Calu3 (cell line): ENCODE results near the gene BMP8B. TPM values are rescaled to one million over a fixed set of nuclear protein-coding genes. Genes with fewer than 3 reads are reported as not detected.
"Not testable (repeated sequence)": the region's sequence is repeated elsewhere in the genome, so short reads cannot be mapped to it uniquely, and the experiment has no call there.

ENCODE experiments used
- BruUV-seq: library from RNA; stranded (reverse); fragments of 400-500 nt; replicated peaks from 2 replicates; lab custom pipeline; 2021; lab: Mats Ljungman, UMichigan
- CTCF ChIA-PET: fragments of 300-600 bp; sonication (Branson Sonifier 250); formaldehyde crosslinking; loops from one replicate; lab custom pipeline; 2022; ENCODE audit warnings: antibody characterized with exemption; lab: Charles Lee
- DNase-seq: peaks from one replicate; pipeline ENCODE4 v3.0.0; 2022
- H3K27ac Mint-ChIP-seq: one replicate; pipeline ENCODE4 v1.8.0; 2022; ENCODE audit warnings: mixed read lengths; ENCODE audit not compliant: unreplicated experiment
- H3K27me3 Mint-ChIP-seq: one replicate; pipeline ENCODE4 v1.8.0; 2022; ENCODE audit warnings: mixed read lengths; ENCODE audit not compliant: unreplicated experiment
- H3K36me3 Mint-ChIP-seq: one replicate; pipeline ENCODE4 v1.8.0; 2022; ENCODE audit warnings: mild to moderate bottlenecking, moderate library complexity, mixed read lengths; ENCODE audit not compliant: insufficient read depth, unreplicated experiment
- H3K4me1 Mint-ChIP-seq: one replicate; pipeline ENCODE4 v1.8.0; 2022; ENCODE audit warnings: mild to moderate bottlenecking, low read depth, mixed read lengths; ENCODE audit not compliant: unreplicated experiment
- H3K4me3 Mint-ChIP-seq: one replicate; pipeline ENCODE4 v1.8.0; 2022; ENCODE audit warnings: mild to moderate bottlenecking, low read depth, moderate library complexity, mixed read lengths; ENCODE audit not compliant: unreplicated experiment
- H3K9me3 Mint-ChIP-seq: one replicate; pipeline ENCODE4 v1.8.0; 2022; ENCODE audit warnings: low read depth, mixed read lengths; ENCODE audit not compliant: unreplicated experiment
- CTCF ChIP-seq: fragments of 200-600 bp; IDR thresholded peaks from one replicate; pipeline ENCODE4 v1.8.0; 2022; ENCODE audit warnings: antibody characterized with exemption; ENCODE audit not compliant: unreplicated experiment
- intact Hi-C: fragments of 100-400 bp; cut with micrococcal nuclease; formaldehyde crosslinking; loops from one replicate; pipeline ENCODE4 v1.10.0; 2022; ENCODE audit not compliant: unreplicated experiment
- total RNA-seq: library from RNA; stranded (reverse); gene quantifications from 2 replicates; pipeline ENCODE4 v1.2.3, GENCODE V29; 2022

Gene BMP8B
- total RNA-seq, 1 experiment from 2014 or later = 6.8 TPM

DNA sequence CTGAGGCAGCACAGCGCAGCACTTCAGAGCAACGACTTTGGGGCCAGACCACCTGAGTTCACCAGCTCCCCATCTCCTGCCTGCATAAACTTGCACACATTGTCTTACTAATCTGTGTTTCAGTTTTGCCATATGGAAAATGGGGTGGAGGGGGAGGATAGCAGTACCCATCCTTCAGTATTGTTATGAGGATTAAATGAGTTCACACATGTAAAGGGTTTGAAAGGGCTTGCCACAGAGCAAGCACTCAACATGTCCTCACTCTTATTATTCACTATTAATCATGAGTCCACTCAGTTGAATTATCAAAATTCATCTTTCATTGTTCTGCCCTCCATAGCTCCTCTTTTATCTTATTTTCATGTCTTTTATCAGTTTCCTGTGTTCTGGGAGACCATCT, 40.1 kb upstream of the BMP8B start:
- Mint-ChIP-seq H3K9me3 (no peaks in the 10 kb centered on the region), H3K27me3 (peaks cover 20% of the 10 kb centered on the region), H3K4me1 (peaks cover 11% of the 10 kb centered on the region), H3K27ac (no peak overlapping the region), H3K4me3 (no peak overlapping the region), H3K36me3 (no peaks in the 10 kb centered on the region)
- no TSS peak for BruUV-seq
- TF ChIP-seq CTCF = no peak
- intact Hi-C loops = no loop called here
- DNase-seq = no peak
- CTCF ChIA-PET = no interaction called here

DNA sequence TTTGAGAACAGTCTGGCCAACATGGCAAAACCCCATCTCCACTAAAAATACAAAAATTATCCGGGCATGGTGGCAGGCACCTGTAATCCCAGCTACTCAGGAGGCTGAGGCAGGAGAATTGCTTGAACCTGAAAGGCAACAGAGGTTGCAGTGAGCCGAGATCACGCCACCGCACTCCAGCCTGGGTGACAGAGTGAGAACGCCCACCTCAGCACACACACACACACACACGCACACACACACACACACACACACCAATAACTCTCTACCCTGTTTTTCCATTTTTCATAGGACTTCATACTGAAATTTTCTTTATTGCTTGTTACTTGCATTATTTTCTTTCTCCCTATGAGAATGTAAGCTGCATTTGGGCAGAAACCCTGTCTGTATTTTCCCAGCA, 39.6 kb upstream of the BMP8B start:
- intact Hi-C loops, H3K36me3 Mint-ChIP-seq, H3K9me3 Mint-ChIP-seq, BruUV-seq, DNase-seq, CTCF ChIA-PET, H3K27ac Mint-ChIP-seq, H3K4me3 Mint-ChIP-seq: not testable (repeated sequence)
- peaks cover 20% of the 10 kb centered on the region for H3K27me3 Mint-ChIP-seq
- H3K4me1 Mint-ChIP-seq = peaks cover 11% of the 10 kb centered on the region

- no peak for DNase-seq
- intact Hi-C loops = no loop called here
Observed at GRCh38 chr1:39827201-39827600, 38.5 kb upstream of the BMP8B start.

DNA sequence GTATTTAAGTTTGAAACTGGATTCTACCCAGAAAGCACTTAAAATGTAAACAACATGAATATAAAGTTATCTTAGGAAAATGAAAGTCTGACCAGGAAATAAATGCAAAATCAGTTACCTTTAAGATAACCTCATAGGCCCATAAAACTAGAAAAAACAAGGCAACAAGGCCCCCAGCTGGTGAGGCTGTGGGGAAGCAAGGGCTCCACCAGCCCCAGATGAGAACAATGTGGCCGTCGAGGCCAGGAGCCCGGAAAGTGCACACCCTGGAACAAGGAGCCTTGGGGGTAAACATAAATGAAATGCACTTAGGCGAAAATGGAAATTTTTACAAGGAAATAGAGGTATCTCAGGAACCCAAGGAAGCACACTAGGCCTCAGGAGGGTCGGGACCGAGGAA, 37.9 kb upstream of the BMP8B start:
- BruUV-seq = no TSS peak
- TF ChIP-seq CTCF = no peak
- no peak overlapping the region for H3K4me3 Mint-ChIP-seq
- no peak for DNase-seq
- H3K4me1 Mint-ChIP-seq = peaks cover 11% of the 10 kb centered on the region
- CTCF ChIA-PET = no interaction called here
- H3K27ac Mint-ChIP-seq = no peak overlapping the region
- intact Hi-C loops = no loop called here
- no peaks in the 10 kb centered on the region for H3K9me3 Mint-ChIP-seq
- peaks cover 20% of the 10 kb centered on the region for H3K27me3 Mint-ChIP-seq
- H3K36me3 Mint-ChIP-seq = no peaks in the 10 kb centered on the region

More at GRCh38 chr1:39827201-39827600, 38.5 kb upstream of the BMP8B start:
- H3K4me3 Mint-ChIP-seq = no peak overlapping the region
- CTCF ChIA-PET = interaction anchor here (0.7 kb wide), 1 partner anchor 97 kb away, joined by 5 read pairs; no protein-coding TSS in a partner anchor
- H3K36me3 Mint-ChIP-seq = no peaks in the 10 kb centered on the region
- no peak for TF ChIP-seq CTCF
- peaks cover 20% of the 10 kb centered on the region for H3K27me3 Mint-ChIP-seq
- BruUV-seq = no TSS peak
- no peak overlapping the region for H3K27ac Mint-ChIP-seq
- H3K9me3 Mint-ChIP-seq = no peaks in the 10 kb centered on the region
- peaks cover 11% of the 10 kb centered on the region for H3K4me1 Mint-ChIP-seq

- Mint-ChIP-seq H3K4me1 (peaks cover 10% of the 10 kb centered on the region), H3K4me3 (no peak overlapping the region), H3K27ac (no peak overlapping the region), H3K9me3 (no peaks in the 10 kb centered on the region), H3K27me3 (peaks cover 16% of the 10 kb centered on the region), H3K36me3 (no peaks in the 10 kb centered on the region)
- DNase-seq = no peak
- no peak for TF ChIP-seq CTCF
- no TSS peak for BruUV-seq
- intact Hi-C loops = no loop called here
- CTCF ChIA-PET = no interaction called here
Observed at GRCh38 chr1:39825432-39825941, 36.8 kb upstream of the BMP8B start.

- H3K9me3 Mint-ChIP-seq, H3K4me3 Mint-ChIP-seq, CTCF ChIA-PET, intact Hi-C loops, BruUV-seq, H3K27me3 Mint-ChIP-seq, H3K36me3 Mint-ChIP-seq, DNase-seq, H3K27ac Mint-ChIP-seq: not testable (repeated sequence)
- peaks cover 12% of the 10 kb centered on the region for H3K4me1 Mint-ChIP-seq
Observed at GRCh38 chr1:39823450-39823849, 34.8 kb upstream of the BMP8B start.
